ENCODE results near the gene CCDC54.

The CCDC54 gene

DNA sequence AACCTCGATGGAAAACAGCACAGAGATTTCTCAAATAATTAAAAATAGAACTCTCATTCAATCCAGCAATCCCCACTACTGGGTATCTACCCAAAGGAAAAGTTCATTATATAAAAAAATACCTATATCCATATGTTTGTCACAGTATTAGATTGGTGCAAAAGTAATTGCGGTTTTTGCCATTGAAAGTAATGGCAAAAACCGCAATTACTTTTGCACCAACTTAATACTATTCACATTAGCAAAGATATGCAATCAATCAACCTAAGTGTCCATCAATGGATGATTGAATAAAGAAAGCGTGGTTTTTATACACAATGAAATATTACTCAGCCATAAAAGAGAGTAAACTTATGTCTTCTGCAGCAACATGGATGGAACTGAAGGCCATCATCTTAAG lies 12.2 kb upstream of the CCDC54 start:
- Histone ChIP-seq H3K79me2 (peaks cover 6% of the 10 kb centered on the region), H3K36me3 (ENCODE audit: control insufficient read depth, insufficient read depth, low read length) (no peaks in the 10 kb centered on the region), H3K9me3 (ENCODE audit: control insufficient read depth, low read length) (no peaks in the 10 kb centered on the region), H3K9ac (no peak overlapping the region), H3K27me3 (ENCODE audit: control insufficient read depth, insufficient read depth, low read length) (no peaks in the 10 kb centered on the region), H3K4me3 (ENCODE audit: low read depth, low read length) (no peak overlapping the region), H3K4me1 (no peaks in the 10 kb centered on the region), H3K4me2 (ENCODE audit: low read length) (no peak overlapping the region), H3K27ac (no peak overlapping the region), H2AFZ (no peak overlapping the region)
- TF ChIP-seq, protein P1, sequence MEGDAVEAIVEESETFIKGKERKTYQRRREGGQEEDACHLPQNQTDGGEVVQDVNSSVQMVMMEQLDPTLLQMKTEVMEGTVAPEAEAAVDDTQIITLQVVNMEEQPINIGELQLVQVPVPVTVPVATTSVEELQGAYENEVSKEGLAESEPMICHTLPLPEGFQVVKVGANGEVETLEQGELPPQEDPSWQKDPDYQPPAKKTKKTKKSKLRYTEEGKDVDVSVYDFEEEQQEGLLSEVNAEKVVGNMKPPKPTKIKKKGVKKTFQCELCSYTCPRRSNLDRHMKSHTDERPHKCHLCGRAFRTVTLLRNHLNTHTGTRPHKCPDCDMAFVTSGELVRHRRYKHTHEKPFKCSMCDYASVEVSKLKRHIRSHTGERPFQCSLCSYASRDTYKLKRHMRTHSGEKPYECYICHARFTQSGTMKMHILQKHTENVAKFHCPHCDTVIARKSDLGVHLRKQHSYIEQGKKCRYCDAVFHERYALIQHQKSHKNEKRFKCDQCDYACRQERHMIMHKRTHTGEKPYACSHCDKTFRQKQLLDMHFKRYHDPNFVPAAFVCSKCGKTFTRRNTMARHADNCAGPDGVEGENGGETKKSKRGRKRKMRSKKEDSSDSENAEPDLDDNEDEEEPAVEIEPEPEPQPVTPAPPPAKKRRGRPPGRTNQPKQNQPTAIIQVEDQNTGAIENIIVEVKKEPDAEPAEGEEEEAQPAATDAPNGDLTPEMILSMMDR (IDR thresholded peaks at IDR 0.05), result no peak

DNA sequence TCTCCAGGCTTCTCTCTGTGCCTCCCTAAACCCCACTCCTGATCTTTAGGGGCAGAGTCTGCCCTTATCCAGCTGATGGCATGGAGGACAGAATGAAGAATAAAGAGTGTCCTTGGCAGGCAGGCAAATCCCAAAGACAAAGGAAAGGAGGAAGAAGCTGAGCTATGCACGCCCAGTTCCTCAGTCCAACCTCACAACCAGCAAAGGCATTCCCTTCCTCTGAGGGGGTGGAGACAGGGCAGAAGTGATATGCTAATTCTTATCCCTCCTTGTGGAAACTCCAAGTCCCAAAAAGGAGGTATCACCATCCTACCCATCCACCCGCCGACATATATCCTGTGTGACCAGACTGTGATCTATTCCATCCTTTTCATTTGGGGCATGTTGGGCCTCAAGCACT lies 10.5 kb upstream of the CCDC54 start:
- no peaks in the 10 kb centered on the region for H3K79me2 ChIP-seq
- no peak overlapping the region for H2AFZ ChIP-seq
- TF ChIP-seq, protein P1 (IDR thresholded peaks at IDR 0.05), result no peak
- H3K9me3 ChIP-seq (ENCODE audit: control insufficient read depth, low read length), result no peaks in the 10 kb centered on the region
- H3K27ac ChIP-seq, result no peak overlapping the region
- H3K4me2 ChIP-seq (ENCODE audit: low read length), result no peak overlapping the region
- H3K4me3 ChIP-seq (ENCODE audit: low read depth, low read length), result no peak overlapping the region
- H3K9ac ChIP-seq, result no peak overlapping the region
- H3K27me3 ChIP-seq (ENCODE audit: control insufficient read depth, insufficient read depth, low read length), result no peaks in the 10 kb centered on the region
- H3K36me3 ChIP-seq (ENCODE audit: control insufficient read depth, insufficient read depth, low read length), result no peaks in the 10 kb centered on the region
- H3K4me1 ChIP-seq, result no peaks in the 10 kb centered on the region

DNA sequence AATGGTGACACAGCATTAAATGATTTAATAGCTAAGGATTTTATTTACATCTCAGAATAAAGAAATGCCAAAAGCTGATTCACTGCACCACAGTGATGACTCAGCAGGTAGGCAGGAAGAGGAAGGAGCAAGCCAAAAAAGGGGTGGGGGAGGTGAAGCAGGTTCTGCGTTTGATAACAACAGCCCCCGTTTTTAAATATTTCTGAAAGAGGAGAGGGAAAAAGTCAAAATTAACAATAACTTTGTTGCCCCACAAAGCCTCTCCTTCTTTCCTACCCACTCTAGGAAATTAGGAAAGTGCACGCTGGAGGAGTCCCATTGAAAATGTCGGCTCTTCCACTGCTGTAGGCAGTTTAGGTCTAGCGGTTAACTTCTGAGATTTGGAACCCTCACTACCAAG lies 9.9 kb upstream of the CCDC54 start:
- Histone ChIP-seq H2AFZ (no peak overlapping the region), H3K36me3 (ENCODE audit: control insufficient read depth, insufficient read depth, low read length) (no peaks in the 10 kb centered on the region), H3K27ac (no peak overlapping the region), H3K4me1 (no peaks in the 10 kb centered on the region), H3K27me3 (ENCODE audit: control insufficient read depth, insufficient read depth, low read length) (no peaks in the 10 kb centered on the region), H3K79me2 (no peaks in the 10 kb centered on the region), H3K9me3 (ENCODE audit: control insufficient read depth, low read length) (no peaks in the 10 kb centered on the region), H3K4me2 (ENCODE audit: low read length) (no peak overlapping the region), H3K9ac (no peak overlapping the region), H3K4me3 (ENCODE audit: low read depth, low read length) (no peak overlapping the region)
- TF ChIP-seq, protein P1 (IDR thresholded peaks at IDR 0.05), result no peak

DNA sequence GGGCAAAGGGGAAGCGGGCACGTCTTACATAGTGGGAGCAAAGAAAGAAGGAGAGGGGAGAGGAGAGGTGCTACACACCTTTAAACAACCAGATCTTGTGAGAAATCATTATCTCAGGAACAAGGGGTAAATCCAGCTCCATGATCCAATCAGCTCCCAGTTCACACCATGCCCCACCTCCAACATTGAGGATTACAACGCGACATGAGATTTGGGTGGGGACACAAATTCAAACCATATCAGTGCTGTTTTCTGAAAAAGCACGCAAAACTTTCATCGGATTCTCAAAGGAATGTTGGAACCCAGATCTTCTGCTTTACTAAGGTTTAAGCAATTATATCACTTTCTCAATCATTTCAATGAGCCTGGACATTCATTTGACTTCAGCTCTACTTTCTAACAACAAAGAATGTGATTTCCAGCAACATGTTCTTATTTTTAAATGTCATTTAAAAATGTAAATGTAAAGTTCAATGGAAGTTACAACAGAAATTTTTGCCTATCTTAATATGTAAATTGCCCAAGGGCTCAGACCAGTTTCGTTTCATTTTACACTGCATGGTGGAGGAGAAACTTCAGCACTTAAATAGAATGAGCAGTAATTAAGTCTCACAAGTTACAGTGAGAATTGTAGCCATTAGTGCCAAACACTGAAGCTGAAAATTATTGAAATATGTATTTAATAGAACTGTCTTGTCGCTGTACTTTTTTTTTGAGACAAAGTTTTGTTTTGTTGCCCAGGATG lies 8.4 kb upstream of the CCDC54 start:
- no peaks in the 10 kb centered on the region for H3K79me2 ChIP-seq
- no peak overlapping the region for H3K27ac ChIP-seq
- no peak overlapping the region for H3K9ac ChIP-seq
- no peaks in the 10 kb centered on the region for H3K27me3 ChIP-seq (ENCODE audit: control insufficient read depth, insufficient read depth, low read length)
- TF ChIP-seq, protein P1 (IDR thresholded peaks at IDR 0.05), result no peak
- H3K9me3 ChIP-seq (ENCODE audit: control insufficient read depth, low read length), result no peaks in the 10 kb centered on the region
- H3K36me3 ChIP-seq (ENCODE audit: control insufficient read depth, insufficient read depth, low read length), result no peaks in the 10 kb centered on the region
- no peak overlapping the region for H3K4me3 ChIP-seq (ENCODE audit: low read depth, low read length)
- H3K4me1 ChIP-seq, result no peaks in the 10 kb centered on the region
- no peak overlapping the region for H2AFZ ChIP-seq
- H3K4me2 ChIP-seq (ENCODE audit: low read length), result no peak overlapping the region

DNA sequence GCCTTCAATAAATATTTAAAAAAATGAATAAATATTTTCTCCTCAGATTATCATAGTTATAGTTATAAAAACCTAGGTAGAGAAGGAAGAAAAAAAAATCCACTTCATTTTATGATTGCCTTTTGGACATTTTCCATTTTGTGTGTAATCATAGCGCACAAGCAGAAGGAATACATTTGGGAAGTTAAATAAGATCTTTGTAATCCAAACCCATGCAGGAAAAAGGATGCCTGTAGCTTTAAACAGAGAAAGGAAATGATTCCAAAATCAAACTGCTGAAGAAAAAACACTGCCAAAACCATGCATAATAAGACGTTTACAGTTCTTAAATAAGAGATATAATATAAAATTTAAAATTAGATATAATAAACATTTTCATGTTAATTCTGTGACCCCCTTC lies 7.4 kb upstream of the CCDC54 start:
- H3K79me2 ChIP-seq, result no peaks in the 10 kb centered on the region
- H3K9me3 ChIP-seq (ENCODE audit: control insufficient read depth, low read length), result no peaks in the 10 kb centered on the region
- H3K27ac ChIP-seq, result no peak overlapping the region
- TF ChIP-seq, protein P1 (IDR thresholded peaks at IDR 0.05), result no peak
- H3K36me3 ChIP-seq (ENCODE audit: control insufficient read depth, insufficient read depth, low read length), result no peaks in the 10 kb centered on the region
- no peaks in the 10 kb centered on the region for H3K4me1 ChIP-seq
- no peak overlapping the region for H3K9ac ChIP-seq
- H3K4me3 ChIP-seq (ENCODE audit: low read depth, low read length), result no peak overlapping the region
- no peaks in the 10 kb centered on the region for H3K27me3 ChIP-seq (ENCODE audit: control insufficient read depth, insufficient read depth, low read length)
- no peak overlapping the region for H2AFZ ChIP-seq
- H3K4me2 ChIP-seq (ENCODE audit: low read length), result no peak overlapping the region

Data from parathyroid adenoma (tissue), 2 donors.